HG03354 (cell line): ENCODE results near the gene INTS3.
"Not testable (repeated sequence)": the region's sequence is repeated elsewhere in the genome, so short reads cannot be mapped to it uniquely, and the experiment has no call there.

ENCODE experiments used
- ATAC-seq: cut with Tn5 transposase; IDR thresholded peaks from one replicate; pipeline ENCODE4 v1.9.1; 2021; ENCODE audit warnings: mild to moderate bottlenecking; ENCODE audit not compliant: unreplicated experiment, poor library complexity, severe bottlenecking

Gene INTS3

DNA sequence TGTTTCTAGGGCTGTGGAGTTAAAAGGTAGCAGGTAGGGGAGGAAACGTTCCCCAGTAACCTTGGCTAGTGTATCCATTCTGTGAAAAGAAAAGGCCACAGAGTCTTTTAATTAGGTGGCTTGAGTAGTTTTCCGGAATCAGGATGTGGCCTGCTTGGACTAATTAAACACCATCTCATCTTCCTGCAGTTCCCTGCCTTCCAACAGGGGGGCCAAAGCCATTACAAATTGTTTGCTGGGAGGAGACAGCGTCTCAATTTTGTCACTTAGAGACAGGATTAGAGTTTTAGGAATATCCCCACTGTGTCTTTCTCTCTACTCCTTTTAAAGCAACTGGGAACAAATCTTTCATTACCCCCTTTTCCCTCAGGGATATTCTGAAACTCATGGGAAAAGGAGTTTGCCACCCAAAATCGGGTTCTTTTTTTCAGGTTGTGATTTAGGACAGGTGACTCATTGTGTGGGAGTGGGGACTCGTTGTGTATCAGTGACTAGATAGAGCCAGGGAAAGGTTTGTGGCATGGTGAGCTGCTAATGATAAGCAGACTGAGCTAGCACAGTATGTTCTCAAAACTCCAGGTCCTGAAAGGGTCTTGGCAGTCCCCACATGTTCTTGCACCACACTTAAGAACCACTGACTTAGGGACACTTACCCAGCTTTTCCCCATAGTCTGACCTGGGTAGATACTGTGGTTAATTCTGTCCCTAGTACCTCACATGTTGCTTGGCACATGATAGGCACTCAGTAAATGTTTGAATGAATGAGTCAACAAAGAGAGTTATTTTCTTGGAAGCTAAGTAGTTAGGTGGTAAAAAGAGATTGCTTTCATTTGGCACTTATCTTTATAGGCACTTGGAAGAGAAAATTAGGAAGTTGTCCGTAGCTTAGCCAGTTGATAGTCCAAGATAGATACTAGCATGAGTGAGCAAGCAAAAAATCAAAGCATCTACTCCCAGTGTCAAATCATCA lies 22.5 kb downstream of the INTS3 start:
- ATAC-seq, result no peak

DNA sequence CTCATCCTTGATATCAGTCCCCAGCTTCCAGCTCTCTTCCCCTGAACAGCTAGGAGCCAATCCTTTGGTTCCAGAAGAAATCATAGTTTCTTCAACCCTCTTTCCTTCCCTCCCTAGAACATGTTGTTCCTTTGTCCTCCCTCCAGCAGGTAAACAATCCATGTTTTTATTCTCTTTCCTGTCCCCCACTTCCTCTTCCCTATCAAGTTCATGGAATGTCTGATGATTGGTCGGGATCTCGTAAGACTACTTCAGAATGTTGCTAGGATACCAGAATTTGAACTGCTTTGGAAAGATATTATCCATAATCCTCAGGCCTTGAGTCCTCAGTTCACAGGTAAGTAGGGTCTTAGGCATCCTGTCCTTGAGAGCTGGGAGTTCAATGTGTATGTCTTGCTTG lies 24.2 kb downstream of the INTS3 start:
- ATAC-seq, result no peak

DNA sequence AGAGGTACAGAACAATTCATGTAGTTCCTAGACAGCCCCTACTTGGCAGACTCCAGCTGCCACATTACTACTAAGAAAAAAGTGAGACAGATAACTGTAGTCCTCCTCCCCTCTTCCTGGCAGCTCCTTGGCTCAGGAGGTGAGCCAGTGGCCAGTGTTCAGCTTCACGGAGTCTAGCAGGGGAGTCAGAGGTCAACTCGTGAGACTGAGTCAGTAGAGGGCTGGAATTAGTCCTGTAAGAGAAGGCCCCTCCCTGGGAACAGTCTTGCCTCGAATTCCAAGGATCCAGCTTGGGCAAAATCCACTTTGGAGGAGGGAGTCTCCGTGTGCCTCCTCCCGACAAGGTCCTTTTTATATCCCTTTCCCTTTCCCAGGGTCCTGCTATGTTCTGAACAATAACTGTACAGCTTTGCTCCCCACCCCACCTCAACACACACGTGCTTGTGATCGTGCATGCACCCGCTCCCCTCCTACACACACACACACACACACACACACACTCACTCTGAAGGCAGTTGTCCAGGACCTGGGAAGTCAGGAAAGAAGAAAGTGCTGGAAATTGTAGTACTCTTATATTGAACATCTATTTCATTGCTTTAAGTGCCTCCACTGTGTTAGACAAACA lies 24.8 kb downstream of the INTS3 start:
- no peak for ATAC-seq

GRCh38 chr1:153754266-153754665 lies 26.4 kb downstream of the INTS3 start:
- ATAC-seq, result no peak

GRCh38 chr1:153760440-153760839 lies 32.6 kb downstream of the INTS3 start:
- no peak for ATAC-seq

DNA sequence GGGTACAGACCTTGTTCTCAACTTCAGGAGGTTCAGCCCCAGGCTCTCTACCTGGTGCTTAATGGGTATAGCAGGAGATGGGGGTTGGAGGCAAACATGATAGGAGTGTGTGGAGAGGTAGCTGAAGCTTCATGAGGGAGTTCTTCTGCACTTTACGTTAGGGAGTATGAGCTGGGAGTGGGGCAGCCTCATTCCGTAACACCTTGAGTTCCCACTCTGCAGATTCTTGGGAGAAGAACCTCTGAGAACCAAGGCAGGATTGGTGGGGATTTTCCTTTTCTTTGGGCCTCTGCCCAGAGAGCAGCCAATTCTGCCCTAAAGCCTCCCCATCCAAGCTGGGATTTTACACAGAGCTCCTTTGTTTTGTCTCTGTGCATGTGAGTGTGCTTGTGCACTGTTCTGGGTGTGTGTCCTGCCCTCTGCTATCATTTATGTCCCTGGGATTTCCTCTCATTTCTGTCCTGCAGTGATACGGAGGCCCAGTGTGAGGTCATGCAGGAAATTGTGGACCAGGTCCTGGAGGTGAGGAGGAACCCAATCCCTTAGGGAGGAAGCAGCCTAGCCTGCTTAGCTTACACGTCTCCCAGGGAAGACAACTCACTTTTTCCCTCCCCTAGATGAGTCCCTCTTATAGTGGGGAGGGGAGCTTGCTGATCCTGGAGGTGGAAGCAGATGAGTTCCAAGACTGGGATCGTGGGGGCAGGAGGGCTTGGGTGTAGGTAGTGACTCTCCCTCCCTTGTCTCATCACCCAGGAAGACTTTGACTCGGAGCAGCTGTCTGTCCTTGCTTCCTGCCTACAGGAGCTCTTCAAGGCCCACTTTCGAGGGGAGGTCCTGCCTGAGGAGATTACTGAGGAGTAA lies 35.7 kb downstream of the INTS3 start:
- ATAC-seq, result no peak

DNA sequence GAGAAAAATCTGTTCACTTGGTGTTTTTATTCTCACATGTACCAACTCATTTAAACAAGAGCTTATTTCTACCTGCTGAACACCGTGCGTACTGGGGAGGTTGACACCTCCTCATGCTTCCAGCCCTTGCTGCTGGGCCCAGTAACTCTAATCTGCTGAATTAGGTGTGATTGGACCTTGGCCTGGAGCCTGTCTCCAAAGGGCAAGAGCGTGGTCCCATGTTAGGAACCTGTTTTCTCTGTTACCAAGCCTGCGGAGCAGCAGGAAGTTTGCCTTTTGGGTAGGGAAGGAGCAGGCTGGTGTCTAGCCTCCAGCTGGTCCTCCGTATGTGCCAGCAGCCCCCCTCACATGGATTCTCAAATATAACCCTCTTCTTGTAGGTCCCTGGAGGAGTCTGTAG lies 36.5 kb downstream of the INTS3 start:
- no peak for ATAC-seq

DNA sequence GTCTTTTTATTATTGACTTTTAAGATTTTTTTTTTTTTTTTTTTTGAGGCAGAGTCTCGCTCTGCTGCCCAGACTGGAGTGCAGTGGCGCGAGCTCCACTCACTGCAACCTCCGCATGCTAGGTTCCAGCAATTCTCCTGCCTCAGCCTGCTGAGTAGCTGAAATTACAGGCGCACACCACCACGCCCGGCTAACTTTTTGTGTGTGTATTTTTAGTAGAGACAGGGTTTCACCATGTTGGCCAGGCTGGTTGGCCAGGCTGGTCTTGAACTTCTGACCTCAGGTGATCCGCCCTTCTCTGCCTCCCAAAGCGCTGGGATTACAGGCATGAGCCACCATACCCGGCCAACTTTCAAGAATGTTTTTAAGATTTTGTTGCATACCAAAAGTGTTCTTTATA lies 38.8 kb downstream of the INTS3 start:
- ATAC-seq, result not testable (repeated sequence)

GRCh38 chr1:153767519-153767918 lies 39.7 kb downstream of the INTS3 start:
- no peak for ATAC-seq

DNA sequence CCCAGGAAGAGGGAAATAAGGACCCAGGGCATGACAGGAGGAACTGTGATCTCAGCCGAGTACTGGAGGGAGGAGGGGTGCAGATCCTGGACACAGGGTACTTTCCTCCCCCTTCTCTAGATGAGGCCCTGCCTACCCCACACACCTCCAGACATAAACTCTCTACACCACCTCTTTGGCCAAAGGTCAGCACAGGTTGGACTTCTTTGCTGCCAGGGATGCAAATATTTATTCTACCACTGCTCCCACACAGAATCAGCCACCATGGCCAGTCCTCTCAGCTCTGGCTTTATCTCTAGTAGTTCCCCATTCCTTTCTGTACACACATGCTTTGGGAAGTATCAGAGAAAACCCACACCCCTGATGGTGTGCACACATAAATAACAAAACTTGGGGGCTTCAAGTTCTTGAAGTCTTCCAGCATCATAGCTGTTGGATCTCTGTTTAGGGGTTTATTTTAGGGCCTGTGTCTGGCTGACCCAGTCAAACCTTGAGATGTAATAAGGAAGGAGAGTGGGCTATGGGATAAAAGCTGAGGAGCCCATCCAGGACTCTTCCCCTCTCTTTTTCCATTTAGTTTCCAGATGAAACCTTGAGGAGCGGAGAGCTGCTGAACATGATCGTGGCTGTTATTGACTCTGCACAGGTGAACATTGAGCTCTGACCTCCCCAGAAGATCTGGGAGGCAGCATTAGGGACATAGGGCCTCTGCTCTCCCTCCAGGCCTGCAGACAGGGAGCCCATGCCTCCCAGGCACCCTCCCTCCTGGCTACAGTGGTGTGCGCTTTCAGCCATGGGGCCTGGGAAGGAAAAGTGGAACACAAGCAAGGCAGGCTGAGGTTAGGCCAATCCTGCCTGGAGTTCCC lies 40.7 kb downstream of the INTS3 start:
- no peak for ATAC-seq

- ATAC-seq, result no peak
Measured at GRCh38 chr1:153769221-153769620, 41.4 kb downstream of the INTS3 start.

- no peak for ATAC-seq
Measured at GRCh38 chr1:153770797-153771196, 42.9 kb downstream of the INTS3 start.

DNA sequence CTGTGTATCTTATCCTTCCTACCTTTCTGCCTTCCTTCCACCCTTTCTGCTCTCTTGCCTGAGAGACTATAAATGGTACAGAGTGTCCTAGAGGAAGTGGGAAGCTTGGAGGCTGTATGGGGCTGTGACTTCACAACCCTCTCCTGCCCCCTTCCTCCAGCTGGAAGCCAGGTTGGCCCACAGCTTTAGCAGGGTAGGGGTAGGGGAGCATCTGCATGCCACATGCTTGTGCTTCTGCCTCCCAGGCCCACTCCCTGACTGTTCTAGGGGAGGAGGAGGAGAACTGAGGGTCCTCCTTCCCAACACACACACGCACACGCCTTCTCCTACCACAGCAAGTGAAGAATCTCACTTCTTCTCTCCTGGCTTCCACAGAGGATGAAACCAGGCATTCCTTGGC lies 43.4 kb downstream of the INTS3 start:
- no peak for ATAC-seq

GRCh38 chr1:153771841-153772593 lies 44.2 kb downstream of the INTS3 start:
- no peak for ATAC-seq

- no peak for ATAC-seq
Measured at GRCh38 chr1:153773096-153773921, 45.5 kb downstream of the INTS3 start.

DNA sequence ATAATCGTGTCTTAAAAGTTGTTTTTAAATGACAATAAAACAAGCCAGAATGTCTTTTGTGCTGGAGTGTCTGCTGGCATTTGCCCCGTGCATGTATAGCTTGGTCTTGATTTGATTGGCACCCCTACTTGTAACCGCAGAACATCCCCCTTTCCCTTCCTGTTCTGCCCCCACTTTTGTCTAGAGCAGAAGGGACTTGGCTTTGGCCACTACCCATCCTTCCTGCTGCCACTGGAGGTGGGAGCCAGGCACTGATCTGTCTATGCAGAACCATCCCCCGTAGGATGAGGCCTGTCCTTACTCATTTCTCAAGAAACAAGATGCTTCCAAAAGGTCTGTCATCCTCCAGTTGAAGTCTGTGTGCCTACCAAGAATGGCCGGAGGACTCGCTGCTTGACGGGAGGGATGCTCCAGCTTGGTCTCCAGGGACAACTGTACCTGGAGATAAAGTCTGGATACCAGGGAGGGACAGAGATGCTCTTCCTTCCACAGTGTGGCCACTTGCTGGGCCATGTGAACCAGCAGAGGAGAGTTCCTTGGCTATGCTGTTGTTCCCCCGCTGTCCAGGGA lies 46.3 kb downstream of the INTS3 start:
- no peak for ATAC-seq

GRCh38 chr1:153774780-153775457 lies 47.1 kb downstream of the INTS3 start, which contains the start of gene SLC27A3:
Gene SLC27A3, plus strand, starts transcription at chr1:153775407. Its CDS starts 91 bp downstream, at chr1:153775498.
- ATAC-seq, result peak; percentile 11
